A673 (cell line): Measurements from ENCODE around the gene SAPCD1.

Experiments used
- EZH2 ChIP-seq: fragments of 200-600 bp; sonication (generic); IDR thresholded peaks from 2 replicates; pipeline ENCODE4 v1.6.1; 2017; ENCODE audit warnings: borderline replicate concordance, low read depth, mild to moderate bottlenecking, mixed read lengths, antibody characterized with exemption, low read length; ENCODE audit not compliant: poor library complexity, severe bottlenecking
- TF ChIP-seq, protein P1 (sequence below): fragments of 300-800, 200-600 bp; sonication (generic); conservative IDR thresholded peaks from 2 replicates; pipeline ENCODE4 v1.5.1; 2017; ENCODE audit warnings: low read depth, mild to moderate bottlenecking, antibody characterized with exemption, low read length, moderate library complexity, mixed read lengths

DNA sequence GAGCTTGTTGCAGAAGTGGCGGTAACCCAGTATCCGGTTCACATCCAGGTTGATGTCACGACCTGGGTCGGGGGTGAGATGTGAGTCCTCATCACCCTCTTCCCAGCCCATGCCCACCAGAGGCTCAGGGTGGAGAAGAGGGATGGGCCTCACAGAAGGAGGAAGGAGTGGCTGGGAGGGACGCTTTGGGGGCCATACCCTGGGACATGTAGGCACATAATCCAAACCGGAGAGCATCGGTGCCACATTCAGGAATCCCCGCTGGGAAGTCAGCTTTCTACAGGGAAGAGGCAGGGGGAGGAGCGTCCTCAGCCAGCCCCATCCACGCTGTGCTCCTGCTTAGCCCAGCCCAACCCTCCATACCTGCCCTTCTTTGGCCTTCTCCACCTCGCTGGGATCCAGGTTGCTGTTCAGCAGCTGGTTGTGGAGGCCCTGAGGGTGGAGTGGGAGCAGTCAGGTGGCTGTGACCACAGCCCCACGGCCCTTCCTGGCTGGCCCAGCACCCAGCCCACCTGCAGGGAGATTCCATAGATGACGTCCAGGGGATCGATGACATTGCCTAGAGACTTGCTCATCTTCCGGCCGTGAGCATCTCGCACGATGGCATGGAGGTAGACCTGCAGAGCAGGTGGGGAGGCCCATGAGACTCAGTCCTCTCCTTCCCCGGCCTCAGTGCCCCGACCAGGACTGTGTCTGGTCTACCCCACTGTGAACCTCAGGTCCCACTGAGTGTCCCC lies 18.2 kb downstream of the SAPCD1 start:
- TF ChIP-seq, protein P1, sequence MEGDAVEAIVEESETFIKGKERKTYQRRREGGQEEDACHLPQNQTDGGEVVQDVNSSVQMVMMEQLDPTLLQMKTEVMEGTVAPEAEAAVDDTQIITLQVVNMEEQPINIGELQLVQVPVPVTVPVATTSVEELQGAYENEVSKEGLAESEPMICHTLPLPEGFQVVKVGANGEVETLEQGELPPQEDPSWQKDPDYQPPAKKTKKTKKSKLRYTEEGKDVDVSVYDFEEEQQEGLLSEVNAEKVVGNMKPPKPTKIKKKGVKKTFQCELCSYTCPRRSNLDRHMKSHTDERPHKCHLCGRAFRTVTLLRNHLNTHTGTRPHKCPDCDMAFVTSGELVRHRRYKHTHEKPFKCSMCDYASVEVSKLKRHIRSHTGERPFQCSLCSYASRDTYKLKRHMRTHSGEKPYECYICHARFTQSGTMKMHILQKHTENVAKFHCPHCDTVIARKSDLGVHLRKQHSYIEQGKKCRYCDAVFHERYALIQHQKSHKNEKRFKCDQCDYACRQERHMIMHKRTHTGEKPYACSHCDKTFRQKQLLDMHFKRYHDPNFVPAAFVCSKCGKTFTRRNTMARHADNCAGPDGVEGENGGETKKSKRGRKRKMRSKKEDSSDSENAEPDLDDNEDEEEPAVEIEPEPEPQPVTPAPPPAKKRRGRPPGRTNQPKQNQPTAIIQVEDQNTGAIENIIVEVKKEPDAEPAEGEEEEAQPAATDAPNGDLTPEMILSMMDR = no peak
- TF ChIP-seq EZH2 = no peak
